Endothelial cell of umbilical vein (primary cell): ENCODE results near the gene SENP2.

Source experiments
- EZH2 ChIP-seq: IDR thresholded peaks from 2 replicates; pipeline ENCODE4 v1.6.1; 2012; ENCODE audit warnings: borderline replicate concordance, low read depth, mild to moderate bottlenecking, moderate library complexity, low read length, inconsistent platforms; ENCODE audit not compliant: severe bottlenecking
- FOS ChIP-seq: IDR thresholded peaks from 2 replicates; pipeline ENCODE4 v1.6.1; 2011; ENCODE audit warnings: mild to moderate bottlenecking, low read length, moderate library complexity, borderline replicate concordance; ENCODE audit not compliant: insufficient read depth
- GATA2 ChIP-seq: IDR thresholded peaks from 2 replicates; pipeline ENCODE4 v1.7.0; 2011; ENCODE audit warnings: low read depth, mild to moderate bottlenecking, moderate library complexity, mixed read lengths, low read length; ENCODE audit not compliant: insufficient read length, insufficient read depth
- JUN ChIP-seq: IDR thresholded peaks from 2 replicates; pipeline ENCODE4 v1.6.1; 2011; ENCODE audit warnings: borderline replicate concordance, low read depth; ENCODE audit not compliant: insufficient read length, insufficient read depth
- MYC ChIP-seq: IDR thresholded peaks from one replicate; pipeline ENCODE4 v1.6.1; 2011; ENCODE audit warnings: mild to moderate bottlenecking, low read depth, low read length
- POLR2A ChIP-seq: IDR thresholded peaks from 2 replicates; pipeline ENCODE4 v1.6.1; 2012; ENCODE audit warnings: low read depth, mild to moderate bottlenecking, control low read depth, low read length
- POLR2AphosphoS5 ChIP-seq: IDR thresholded peaks from 2 replicates; pipeline ENCODE4 v1.6.1; 2012; ENCODE audit warnings: low read depth, mild to moderate bottlenecking, control low read depth, low read length, moderate library complexity; ENCODE audit not compliant: insufficient read depth
- TF ChIP-seq, protein P1 (sequence below), 2 donors: IDR thresholded peaks; 1 replicate in 1 of 2; 2 replicates in 1 of 2; pipeline ENCODE4 v1.5.1; 2011; ENCODE audit warnings: low read length in 2 of 2, mild to moderate bottlenecking in 2 of 2, moderate library complexity in 2 of 2, control low read depth in 1 of 2, inconsistent platforms in 1 of 2, low read depth in 1 of 2; ENCODE audit not compliant: insufficient read depth in 1 of 2; ENCODE audit errors: extremely low read depth in 1 of 2
- TF ChIP-seq, protein P2 (sequence below): IDR thresholded peaks from 2 replicates; pipeline ENCODE4 v1.6.1; 2011; ENCODE audit not compliant: insufficient read depth, insufficient read length

DNA sequence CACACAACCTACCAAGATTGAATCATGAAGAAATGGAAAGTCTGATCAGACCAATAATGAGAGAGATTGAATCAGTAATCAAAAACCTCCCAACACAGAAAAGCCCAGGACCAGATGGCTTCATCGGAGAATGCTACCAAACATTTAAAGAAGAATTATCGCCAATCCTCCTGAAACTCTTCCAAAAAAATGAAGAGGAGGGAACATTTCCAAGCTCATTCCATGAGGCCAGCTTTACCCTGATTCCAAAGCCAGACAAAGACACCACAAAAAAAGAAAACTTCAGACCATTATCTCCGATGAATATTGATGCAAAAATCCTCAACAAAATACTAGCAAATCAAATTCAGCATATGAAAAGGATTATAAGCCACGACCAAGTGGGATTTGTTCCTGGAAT, 94.1 kb downstream of the SENP2 start:
- TF ChIP-seq, protein P1, sequence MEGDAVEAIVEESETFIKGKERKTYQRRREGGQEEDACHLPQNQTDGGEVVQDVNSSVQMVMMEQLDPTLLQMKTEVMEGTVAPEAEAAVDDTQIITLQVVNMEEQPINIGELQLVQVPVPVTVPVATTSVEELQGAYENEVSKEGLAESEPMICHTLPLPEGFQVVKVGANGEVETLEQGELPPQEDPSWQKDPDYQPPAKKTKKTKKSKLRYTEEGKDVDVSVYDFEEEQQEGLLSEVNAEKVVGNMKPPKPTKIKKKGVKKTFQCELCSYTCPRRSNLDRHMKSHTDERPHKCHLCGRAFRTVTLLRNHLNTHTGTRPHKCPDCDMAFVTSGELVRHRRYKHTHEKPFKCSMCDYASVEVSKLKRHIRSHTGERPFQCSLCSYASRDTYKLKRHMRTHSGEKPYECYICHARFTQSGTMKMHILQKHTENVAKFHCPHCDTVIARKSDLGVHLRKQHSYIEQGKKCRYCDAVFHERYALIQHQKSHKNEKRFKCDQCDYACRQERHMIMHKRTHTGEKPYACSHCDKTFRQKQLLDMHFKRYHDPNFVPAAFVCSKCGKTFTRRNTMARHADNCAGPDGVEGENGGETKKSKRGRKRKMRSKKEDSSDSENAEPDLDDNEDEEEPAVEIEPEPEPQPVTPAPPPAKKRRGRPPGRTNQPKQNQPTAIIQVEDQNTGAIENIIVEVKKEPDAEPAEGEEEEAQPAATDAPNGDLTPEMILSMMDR (IDR thresholded peaks at IDR 0.05; ENCODE audit: extremely low read depth in 1 of 2, insufficient read depth in 1 of 2, low read depth in 1 of 2, low read length in 2 of 2), result no peak
- no peak for TF ChIP-seq POLR2AphosphoS5
- no peak for TF ChIP-seq EZH2
- no peak for TF ChIP-seq GATA2
- TF ChIP-seq, protein P2, sequence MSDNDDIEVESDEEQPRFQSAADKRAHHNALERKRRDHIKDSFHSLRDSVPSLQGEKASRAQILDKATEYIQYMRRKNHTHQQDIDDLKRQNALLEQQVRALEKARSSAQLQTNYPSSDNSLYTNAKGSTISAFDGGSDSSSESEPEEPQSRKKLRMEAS, result no peak
- no peak for TF ChIP-seq POLR2A
- TF ChIP-seq MYC, result no peak
- TF ChIP-seq FOS, result no peak
- no peak for TF ChIP-seq JUN
